Keratinocyte (primary cell): Measurements from ENCODE around the gene UBE4B. TPM values are rescaled to one million over a fixed set of nuclear protein-coding genes. Genes with fewer than 3 reads are reported as not detected.

Experiments
- DNase-seq: peaks from one replicate; pipeline ENCODE4 v3.0.0-alpha.2; 2011; ENCODE audit warnings: low read depth, missing footprints, low spot score
- FAIRE-seq: peaks from 2 replicates; lab custom pipeline; 2011; peaks lifted over from hg19 to GRCh38; lab: Jason Lieb, UNC
- H2AFZ ChIP-seq: 2 replicates; pipeline ENCODE4 v1.6.0; 2012; ENCODE audit warnings: low read length, control low read depth, inconsistent platforms; ENCODE audit not compliant: control insufficient read depth
- H3K27ac ChIP-seq: 2 replicates; pipeline ENCODE4 v1.5.1; 2011; ENCODE audit warnings: low read length; ENCODE audit not compliant: control insufficient read depth, insufficient read depth
- H3K27me3 ChIP-seq: 3 replicates; pipeline ENCODE4 v1.6.0; 2011; ENCODE audit warnings: low read length; ENCODE audit not compliant: control insufficient read depth, insufficient read depth; ENCODE audit errors: extremely low read depth
- H3K36me3 ChIP-seq, 2 experiments: 2 replicates in 1 of 2; 3 replicates in 1 of 2; pipeline ENCODE4 v1.5.1; 2011; ENCODE audit warnings: low read length in 2 of 2, mild to moderate bottlenecking in 1 of 2; ENCODE audit not compliant: control insufficient read depth in 2 of 2, insufficient read depth in 2 of 2; ENCODE audit errors: extremely low read depth in 1 of 2
- H3K4me1 ChIP-seq: 3 replicates; pipeline ENCODE4 v1.5.1; 2011; ENCODE audit warnings: low read length; ENCODE audit not compliant: control insufficient read depth, insufficient read depth; ENCODE audit errors: extremely low read depth
- H3K4me2 ChIP-seq: 3 replicates; pipeline ENCODE4 v1.6.0; 2011; ENCODE audit warnings: low read depth, low read length; ENCODE audit not compliant: control insufficient read depth, insufficient read depth; ENCODE audit errors: extremely low read depth
- H3K4me3 ChIP-seq, 3 experiments: fragments of 200-600 bp in 1 of 3; sonication (generic) in 1 of 3; 2 replicates in 2 of 3; 3 replicates in 1 of 3; pipeline ENCODE4 v1.5.1; 2011 to 2016; ENCODE audit warnings: low read length in 3 of 3, mild to moderate bottlenecking in 3 of 3, control low read depth in 2 of 3, inconsistent platforms in 1 of 3, low read depth in 1 of 3, mixed read lengths in 1 of 3, mixed run types in 1 of 3, moderate library complexity in 1 of 3; ENCODE audit not compliant: control insufficient read depth in 2 of 3, insufficient read depth in 2 of 3; ENCODE audit errors: extremely low read depth in 1 of 3
- H3K79me2 ChIP-seq: 2 replicates; pipeline ENCODE4 v1.6.0; 2012; ENCODE audit warnings: low read length; ENCODE audit not compliant: control insufficient read depth, insufficient read depth
- H3K9ac ChIP-seq: 3 replicates; pipeline ENCODE4 v1.6.0; 2011; ENCODE audit warnings: low read length; ENCODE audit not compliant: control insufficient read depth, insufficient read depth; ENCODE audit errors: extremely low read depth
- H3K9me1 ChIP-seq: 3 replicates; pipeline ENCODE4 v1.6.0; 2011; ENCODE audit warnings: low read length; ENCODE audit not compliant: control insufficient read depth, insufficient read depth; ENCODE audit errors: extremely low read depth
- H3K9me3 ChIP-seq: 2 replicates; pipeline ENCODE4 v1.5.1; 2012; ENCODE audit warnings: low read depth, low read length; ENCODE audit not compliant: control insufficient read depth
- H4K20me1 ChIP-seq: 3 replicates; pipeline ENCODE4 v1.6.0; 2011; ENCODE audit warnings: low read length; ENCODE audit not compliant: control insufficient read depth, insufficient read depth; ENCODE audit errors: extremely low read depth
- CTCF ChIP-seq, 3 experiments: IDR thresholded peaks in 1 of 3; conservative IDR thresholded peaks in 1 of 3; optimal IDR thresholded peaks in 1 of 3; 2 replicates in 2 of 3; 3 replicates in 1 of 3; pipeline versions ENCODE3 to v1.5.1; 2011; ENCODE audit warnings: low read length in 3 of 3, mild to moderate bottlenecking in 3 of 3, moderate library complexity in 2 of 3, control low read depth in 1 of 3, inconsistent platforms in 1 of 3; ENCODE audit not compliant: insufficient read depth in 2 of 3; ENCODE audit errors: extremely low read depth in 1 of 3
- EZH2 ChIP-seq: IDR thresholded peaks from one replicate; pipeline ENCODE4 v1.6.1; 2012; ENCODE audit warnings: inconsistent platforms, mild to moderate bottlenecking, low read length, moderate library complexity
- dilution Hi-C: fragments of 300-500 bp; cut with MboI; formaldehyde crosslinking; loops from one replicate; pipeline ENCODE4 v1.7.0; 2020; ENCODE audit warnings: low sequenced_read_pairs; ENCODE audit not compliant: extremely low pct_ligation_motif_present
- polyA plus RNA-seq, 5 experiments: library from polyadenylated mRNA; depleted of rRNA in 3 of 5; stranded (reverse) in 3 of 5; stranded (forward) in 1 of 5; unstranded in 1 of 5; fragments of >200 nt; gene quantifications; 1 replicate in 1 of 5; 2 replicates in 3 of 5; 3 replicates in 1 of 5; pipeline versions ENCODE4 v1.2.1 to v1.2.3, GENCODE V29; 2011 to 2012; ENCODE audit warnings: missing spikeins in 2 of 5, low read depth in 1 of 5, low replicate concordance in 1 of 5

The UBE4B gene
- polyA plus RNA-seq, 1 donor (not counting 4 experiments of a cell fraction or from before 2014, with no cell fraction given), result 14.3 TPM

- no peak overlapping the region for H2AFZ ChIP-seq
- no peaks in the 10 kb centered on the region for H3K9me1 ChIP-seq
- DNase-seq, result no peak
- no peak overlapping the region for H3K4me2 ChIP-seq
- H3K36me3 ChIP-seq, result no peaks in the 10 kb centered on the region
- FAIRE-seq, result no peak
- dilution Hi-C loops, result no loop called here
- TF ChIP-seq CTCF (optimal IDR thresholded peaks at IDR 0.05 in 1 of 3, IDR thresholded peaks at IDR 0.05 in 1 of 3, conservative IDR thresholded peaks at IDR 0.05 in 1 of 3; ENCODE audit: extremely low read depth in 1 of 3, insufficient read depth in 2 of 3, low read length in 3 of 3), result no peak
- no peak for TF ChIP-seq EZH2
- no peak overlapping the region for H3K27ac ChIP-seq
- no peaks in the 10 kb centered on the region for H3K4me1 ChIP-seq
- H3K27me3 ChIP-seq, result no peaks in the 10 kb centered on the region
- no peaks in the 10 kb centered on the region for H3K9me3 ChIP-seq
- peaks cover 4% of the 10 kb centered on the region for H4K20me1 ChIP-seq
- H3K9ac ChIP-seq, result no peak overlapping the region
- H3K79me2 ChIP-seq, result peaks cover 87% of the 10 kb centered on the region
- no peak overlapping the region for H3K4me3 ChIP-seq
Observed at GRCh38 chr1:10225573-10225972, 192.8 kb downstream of the UBE4B start.

GRCh38 chr1:10228528-10228927 lies 195.8 kb downstream of the UBE4B start:
- H3K4me3 ChIP-seq, result no peak overlapping the region
- no peaks in the 10 kb centered on the region for H3K4me1 ChIP-seq
- H3K4me2 ChIP-seq, result no peak overlapping the region
- no peak overlapping the region for H3K27ac ChIP-seq
- TF ChIP-seq CTCF (optimal IDR thresholded peaks at IDR 0.05 in 1 of 3, IDR thresholded peaks at IDR 0.05 in 1 of 3, conservative IDR thresholded peaks at IDR 0.05 in 1 of 3; ENCODE audit: extremely low read depth in 1 of 3, insufficient read depth in 2 of 3, low read length in 3 of 3), result no peak
- TF ChIP-seq EZH2, result no peak
- H4K20me1 ChIP-seq, result peaks cover 2% of the 10 kb centered on the region
- H3K9me1 ChIP-seq, result no peaks in the 10 kb centered on the region
- no peak for FAIRE-seq
- no peak overlapping the region for H3K9ac ChIP-seq
- H3K79me2 ChIP-seq, result peaks cover 71% of the 10 kb centered on the region
- H3K36me3 ChIP-seq, result no peaks in the 10 kb centered on the region
- no peak for DNase-seq
- no peak overlapping the region for H2AFZ ChIP-seq
- dilution Hi-C loops, result no loop called here
- H3K27me3 ChIP-seq, result no peaks in the 10 kb centered on the region
- H3K9me3 ChIP-seq, result no peaks in the 10 kb centered on the region
